Measurements from ENCODE around the gene ASIC1.

ASIC1 gene

GRCh38 chr12:50085615-50086072 is 28.2 kb downstream of the ASIC1 start:
- peak overlapping the region; percentile 49; the same call in 1 of the 2 replicates for H3K9ac ChIP-seq
- H2AFZ ChIP-seq (ENCODE audit: low read depth), result peak overlapping the region; percentile 79; the same call in 1 of the 2 replicates
- peak overlapping the region; percentile 85 for H3K4me2 ChIP-seq
- no peaks in the 10 kb centered on the region for H3K27me3 ChIP-seq (ENCODE audit: insufficient read depth, low read depth)
- TF ChIP-seq, protein P1, sequence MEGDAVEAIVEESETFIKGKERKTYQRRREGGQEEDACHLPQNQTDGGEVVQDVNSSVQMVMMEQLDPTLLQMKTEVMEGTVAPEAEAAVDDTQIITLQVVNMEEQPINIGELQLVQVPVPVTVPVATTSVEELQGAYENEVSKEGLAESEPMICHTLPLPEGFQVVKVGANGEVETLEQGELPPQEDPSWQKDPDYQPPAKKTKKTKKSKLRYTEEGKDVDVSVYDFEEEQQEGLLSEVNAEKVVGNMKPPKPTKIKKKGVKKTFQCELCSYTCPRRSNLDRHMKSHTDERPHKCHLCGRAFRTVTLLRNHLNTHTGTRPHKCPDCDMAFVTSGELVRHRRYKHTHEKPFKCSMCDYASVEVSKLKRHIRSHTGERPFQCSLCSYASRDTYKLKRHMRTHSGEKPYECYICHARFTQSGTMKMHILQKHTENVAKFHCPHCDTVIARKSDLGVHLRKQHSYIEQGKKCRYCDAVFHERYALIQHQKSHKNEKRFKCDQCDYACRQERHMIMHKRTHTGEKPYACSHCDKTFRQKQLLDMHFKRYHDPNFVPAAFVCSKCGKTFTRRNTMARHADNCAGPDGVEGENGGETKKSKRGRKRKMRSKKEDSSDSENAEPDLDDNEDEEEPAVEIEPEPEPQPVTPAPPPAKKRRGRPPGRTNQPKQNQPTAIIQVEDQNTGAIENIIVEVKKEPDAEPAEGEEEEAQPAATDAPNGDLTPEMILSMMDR (conservative IDR thresholded peaks at IDR 0.05; ENCODE audit: low read depth, low read length), result no peak
- no peak overlapping the region for H3K4me3 ChIP-seq (IDR thresholded peaks at IDR 0.05; ENCODE audit: insufficient read depth, low read depth, low read length)
- H3K27ac ChIP-seq, result peak overlapping the region; percentile 63
- H3K4me1 ChIP-seq (ENCODE audit: low read depth, poor library complexity, severe bottlenecking), result peaks cover 39% of the 10 kb centered on the region
- peaks cover 20% of the 10 kb centered on the region for H3K36me3 ChIP-seq (ENCODE audit: insufficient read depth)
- no peaks in the 10 kb centered on the region for H4K20me1 ChIP-seq (ENCODE audit: insufficient read depth)
- H3K79me2 ChIP-seq (ENCODE audit: insufficient read depth, low read depth), result peaks cover 5% of the 10 kb centered on the region; the same call in 1 of the 2 replicates

GRCh38 chr12:50086148-50086547 is 28.8 kb downstream of the ASIC1 start:
- no peak overlapping the region for H3K4me3 ChIP-seq (IDR thresholded peaks at IDR 0.05; ENCODE audit: insufficient read depth, low read depth, low read length)
- peak overlapping the region; percentile 63 for H3K27ac ChIP-seq
- H3K4me2 ChIP-seq, result peak overlapping the region; percentile 85
- no peak overlapping the region; the same call in 1 of the 2 replicates for H2AFZ ChIP-seq (ENCODE audit: low read depth)
- peaks cover 20% of the 10 kb centered on the region for H3K36me3 ChIP-seq (ENCODE audit: insufficient read depth)
- TF ChIP-seq, protein P1 (conservative IDR thresholded peaks at IDR 0.05; ENCODE audit: low read depth, low read length), result no peak
- no peaks in the 10 kb centered on the region for H4K20me1 ChIP-seq (ENCODE audit: insufficient read depth)
- peaks cover 39% of the 10 kb centered on the region for H3K4me1 ChIP-seq (ENCODE audit: low read depth, poor library complexity, severe bottlenecking)
- H3K27me3 ChIP-seq (ENCODE audit: insufficient read depth, low read depth), result no peaks in the 10 kb centered on the region
- H3K79me2 ChIP-seq (ENCODE audit: insufficient read depth, low read depth), result peaks cover 5% of the 10 kb centered on the region; the same call in 1 of the 2 replicates
- peak overlapping the region; percentile 49; the same call in 1 of the 2 replicates for H3K9ac ChIP-seq

DNA sequence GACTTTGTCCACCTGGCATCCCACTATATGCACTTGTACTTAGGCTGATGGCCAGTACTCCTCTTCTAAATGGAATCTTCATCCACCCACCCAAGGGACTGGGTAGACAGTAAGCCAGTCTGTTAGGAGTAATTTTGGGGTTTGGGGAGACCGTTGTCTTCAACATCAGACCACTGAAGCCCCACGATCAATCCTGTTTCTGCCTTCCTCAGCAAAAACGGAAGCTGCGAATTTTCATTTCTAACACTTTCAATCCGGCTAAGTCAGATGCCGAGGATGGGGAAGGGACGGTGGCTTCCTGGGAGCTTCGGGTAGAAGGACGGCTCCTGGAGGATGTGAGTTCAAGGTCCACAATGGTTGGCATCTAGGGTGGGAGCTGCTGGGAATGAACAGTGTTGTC is 29.8 kb downstream of the ASIC1 start:
- Histone ChIP-seq H4K20me1 (ENCODE audit: insufficient read depth) (no peaks in the 10 kb centered on the region), H3K4me3 (IDR thresholded peaks at IDR 0.05; ENCODE audit: insufficient read depth, low read depth, low read length) (no peak overlapping the region), H3K4me1 (ENCODE audit: low read depth, poor library complexity, severe bottlenecking) (peaks cover 39% of the 10 kb centered on the region), H3K27me3 (ENCODE audit: insufficient read depth, low read depth) (no peaks in the 10 kb centered on the region), H3K79me2 (ENCODE audit: insufficient read depth, low read depth) (peaks cover 5% of the 10 kb centered on the region; the same call in 1 of the 2 replicates), H2AFZ (ENCODE audit: low read depth) (no peak overlapping the region), H3K4me2 (peak overlapping the region; percentile 85; the same call in 1 of the 2 replicates), H3K9ac (no peak overlapping the region), H3K36me3 (ENCODE audit: insufficient read depth) (peaks cover 20% of the 10 kb centered on the region), H3K27ac (no peak overlapping the region; the same call in 1 of the 2 replicates)
- TF ChIP-seq, protein P1 (conservative IDR thresholded peaks at IDR 0.05; ENCODE audit: low read depth, low read length), result no peak

DNA sequence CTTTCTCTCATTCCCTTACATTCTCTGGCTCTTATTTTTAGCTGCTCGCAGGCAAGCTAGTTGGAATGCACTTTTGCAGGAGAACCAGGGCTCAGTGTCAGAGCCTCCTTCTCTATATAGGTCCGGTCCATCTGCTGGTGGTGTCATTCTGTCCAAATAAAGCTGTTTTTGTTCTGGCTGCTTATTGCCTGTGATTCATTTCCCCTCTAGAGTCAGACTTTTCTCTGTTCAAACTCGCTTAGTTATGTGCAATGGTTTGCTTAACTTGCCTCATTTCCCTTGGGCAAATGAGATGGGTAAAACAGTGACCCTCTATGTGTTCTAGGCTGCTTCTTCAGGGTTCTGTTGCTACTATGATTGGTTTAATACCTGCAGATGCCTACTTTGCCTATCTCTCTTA is 30.6 kb downstream of the ASIC1 start:
- Histone ChIP-seq H3K4me2 (no peak overlapping the region; the same call in 1 of the 2 replicates), H3K36me3 (ENCODE audit: insufficient read depth) (peaks cover 20% of the 10 kb centered on the region)

More for the DNA sequence above, 30.6 kb downstream of the ASIC1 start:
- H3K4me3 ChIP-seq (IDR thresholded peaks at IDR 0.05; ENCODE audit: insufficient read depth, low read depth, low read length), result no peak overlapping the region
- TF ChIP-seq, protein P1 (conservative IDR thresholded peaks at IDR 0.05; ENCODE audit: low read depth, low read length), result no peak
- no peak overlapping the region for H3K27ac ChIP-seq
- no peaks in the 10 kb centered on the region for H3K27me3 ChIP-seq (ENCODE audit: insufficient read depth, low read depth)
- H3K79me2 ChIP-seq (ENCODE audit: insufficient read depth, low read depth), result peaks cover 5% of the 10 kb centered on the region; the same call in 1 of the 2 replicates
- no peak overlapping the region for H3K9ac ChIP-seq
- H2AFZ ChIP-seq (ENCODE audit: low read depth), result no peak overlapping the region
- H4K20me1 ChIP-seq (ENCODE audit: insufficient read depth), result no peaks in the 10 kb centered on the region
- H3K4me1 ChIP-seq (ENCODE audit: low read depth, poor library complexity, severe bottlenecking), result peaks cover 39% of the 10 kb centered on the region

Data from KMS-11 (cell line).